NCI-H1417 (cell line): Measurements from ENCODE around the gene DMTF1.
"Not testable (repeated sequence)": the region's sequence is repeated elsewhere in the genome, so short reads cannot be mapped to it uniquely, and the experiment has no call there.

Source experiments
- DNase-seq, 3 experiments: peaks; one replicate each; lab custom pipeline; 2025; lab: John Stamatoyannopoulos, UW

Gene DMTF1, protein sequence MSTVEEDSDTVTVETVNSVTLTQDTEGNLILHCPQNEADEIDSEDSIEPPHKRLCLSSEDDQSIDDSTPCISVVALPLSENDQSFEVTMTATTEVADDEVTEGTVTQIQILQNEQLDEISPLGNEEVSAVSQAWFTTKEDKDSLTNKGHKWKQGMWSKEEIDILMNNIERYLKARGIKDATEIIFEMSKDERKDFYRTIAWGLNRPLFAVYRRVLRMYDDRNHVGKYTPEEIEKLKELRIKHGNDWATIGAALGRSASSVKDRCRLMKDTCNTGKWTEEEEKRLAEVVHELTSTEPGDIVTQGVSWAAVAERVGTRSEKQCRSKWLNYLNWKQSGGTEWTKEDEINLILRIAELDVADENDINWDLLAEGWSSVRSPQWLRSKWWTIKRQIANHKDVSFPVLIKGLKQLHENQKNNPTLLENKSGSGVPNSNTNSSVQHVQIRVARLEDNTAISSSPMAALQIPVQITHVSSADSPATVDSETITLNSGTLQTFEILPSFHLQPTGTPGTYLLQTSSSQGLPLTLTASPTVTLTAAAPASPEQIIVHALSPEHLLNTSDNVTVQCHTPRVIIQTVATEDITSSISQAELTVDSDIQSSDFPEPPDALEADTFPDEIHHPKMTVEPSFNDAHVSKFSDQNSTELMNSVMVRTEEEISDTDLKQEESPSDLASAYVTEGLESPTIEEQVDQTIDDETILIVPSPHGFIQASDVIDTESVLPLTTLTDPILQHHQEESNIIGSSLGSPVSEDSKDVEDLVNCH

DNA sequence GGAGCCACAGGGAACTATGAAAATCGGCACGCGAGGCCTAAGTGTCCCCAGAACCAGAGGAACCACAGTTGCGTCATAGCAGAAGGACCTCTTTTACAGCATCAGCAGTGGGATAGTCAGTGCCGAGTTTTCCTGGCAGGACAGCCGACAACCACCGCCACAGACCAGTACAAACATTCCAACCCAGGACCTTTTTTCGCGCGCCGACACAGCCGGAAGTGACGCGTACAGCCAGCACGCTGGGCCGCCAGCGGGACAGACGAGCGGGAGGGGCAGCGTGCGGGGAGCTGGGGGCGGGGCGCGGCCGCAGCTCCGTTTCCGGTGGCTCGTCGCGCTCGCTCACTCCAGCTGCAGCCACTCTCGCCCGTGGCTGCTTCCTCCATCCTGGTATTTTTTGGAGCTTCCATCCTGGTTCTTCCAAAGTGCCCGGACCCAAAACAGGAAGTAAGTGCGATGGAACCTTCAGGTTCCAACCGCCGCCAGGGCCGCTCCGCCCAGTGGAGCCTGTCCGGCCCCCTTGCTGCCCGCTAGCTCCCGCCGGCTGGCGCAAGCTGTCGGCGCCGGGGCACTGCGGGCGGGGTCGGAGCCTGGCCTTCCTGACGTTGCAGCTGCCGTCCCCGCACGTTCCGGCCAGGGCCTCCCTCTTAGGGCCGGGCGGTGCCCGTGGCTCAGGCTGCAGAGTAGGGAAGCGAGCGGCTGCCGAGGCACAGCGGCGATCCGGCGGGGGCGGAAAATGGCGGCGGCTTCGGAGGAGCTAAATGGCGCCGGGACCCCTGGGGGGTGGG, at the start of gene DMTF1:
TSS of gene DMTF1 (plus strand) at position 342 of the 785 bp plus-strand sequence. CDS start 12,489 bp downstream, outside the sequence.
- peak; percentile 97 to 99 (median 97) for DNase-seq

DNA sequence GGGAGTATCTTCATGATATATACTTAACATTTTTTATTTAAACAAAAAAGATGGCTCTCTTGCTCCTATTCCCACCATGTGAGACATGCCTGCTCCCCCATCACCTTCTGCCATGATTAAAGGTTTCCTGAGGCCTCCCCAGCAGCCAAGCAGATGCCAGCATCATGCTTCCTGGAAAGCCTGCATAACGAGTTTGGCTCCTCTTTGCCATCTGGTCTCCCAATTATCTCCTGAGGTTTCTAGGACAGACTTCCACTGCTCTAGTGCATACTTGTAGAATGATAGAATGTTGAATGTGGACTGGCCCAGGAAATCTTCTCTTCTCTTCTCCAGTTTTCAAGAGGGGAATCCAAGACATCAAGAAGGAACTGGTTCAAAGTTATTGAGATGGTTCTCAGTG, 46.9 kb upstream of the DMTF1 start:
- DNase-seq = no peak

DNA sequence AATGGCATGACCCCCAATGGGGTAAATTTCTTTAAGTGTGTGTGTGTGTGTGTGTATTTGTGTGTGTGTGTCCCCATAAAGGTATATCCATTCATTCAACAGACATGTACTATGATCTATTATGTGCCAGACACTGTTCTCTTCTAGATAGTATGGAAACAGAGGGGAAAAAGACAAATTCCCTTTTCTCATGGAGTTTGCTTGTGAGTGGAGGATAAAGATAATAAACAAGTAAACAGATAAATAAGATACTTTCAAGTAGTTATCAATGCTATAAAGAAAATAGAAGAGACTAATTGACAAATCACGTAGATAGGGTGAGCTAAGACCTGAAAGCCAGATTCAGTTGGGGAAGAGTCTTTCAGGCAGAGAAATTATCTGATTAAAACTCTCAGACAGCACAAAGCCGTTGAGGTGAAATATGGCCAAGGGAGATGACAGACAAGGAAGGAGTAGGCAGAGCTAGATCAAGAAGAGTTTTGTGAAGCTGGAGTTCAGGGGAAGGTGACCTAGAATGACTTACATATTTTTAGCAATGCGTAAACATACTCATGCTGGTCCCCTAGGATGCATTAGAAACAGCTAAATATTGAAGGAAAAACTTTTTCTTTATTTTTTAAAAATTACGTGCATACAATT, 45.2 kb upstream of the DMTF1 start:
- DNase-seq = no peak

DNA sequence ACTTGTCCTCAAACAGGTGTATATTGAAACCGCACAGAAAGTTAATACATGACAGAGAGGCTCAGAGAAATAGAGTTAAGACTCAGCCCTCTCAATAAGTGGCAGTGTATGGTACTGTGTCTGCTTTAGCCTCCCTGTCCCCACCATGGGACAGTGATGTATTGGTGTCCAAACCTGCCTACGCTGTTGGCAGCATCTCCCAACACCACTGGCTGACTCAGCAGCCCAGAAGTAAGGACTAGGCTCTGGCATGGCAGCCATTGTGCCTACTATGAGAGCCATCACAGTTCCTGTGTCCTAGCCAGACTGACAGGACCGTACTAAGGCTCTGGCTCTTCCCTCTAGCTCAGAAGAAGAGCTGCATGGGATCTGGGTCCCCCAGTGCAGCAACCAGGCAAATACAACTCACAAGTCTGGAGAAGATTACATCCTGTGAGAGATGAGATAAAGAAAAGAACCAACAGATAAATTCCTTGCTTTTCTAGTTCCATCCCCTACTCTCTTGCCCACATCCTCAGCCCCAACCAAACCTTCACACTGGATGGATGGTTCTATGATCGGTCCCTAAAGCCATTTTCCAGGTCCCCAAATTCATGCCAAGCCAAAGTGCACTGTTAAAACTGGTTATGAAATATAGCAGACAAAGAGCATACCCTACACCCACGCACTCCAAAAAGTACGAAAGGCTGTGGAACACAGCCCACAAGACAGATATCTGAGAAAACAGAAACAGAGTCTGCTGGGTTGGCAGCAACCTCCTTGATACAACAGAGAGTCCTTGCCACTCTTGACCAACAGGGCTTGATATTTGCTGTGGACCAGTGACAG, 44.1 kb upstream of the DMTF1 start:
- no peak for DNase-seq

DNA sequence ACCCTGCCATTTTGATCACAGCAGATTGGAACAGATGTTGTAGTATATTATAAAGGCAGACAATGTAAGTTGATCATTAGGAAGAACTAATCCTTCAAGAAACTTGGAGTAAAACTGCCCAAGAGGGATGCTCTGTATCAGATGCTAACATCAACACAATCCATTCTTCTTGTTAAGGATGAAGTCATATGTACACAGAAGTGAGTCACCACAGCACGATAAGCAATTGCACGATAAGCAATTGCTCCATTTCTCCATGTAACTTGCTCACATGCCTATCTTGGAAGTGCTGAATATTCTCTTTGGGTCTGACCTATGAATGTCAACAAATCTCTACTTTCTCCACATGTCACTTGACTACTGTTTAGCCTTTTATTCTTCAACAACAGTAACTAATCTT, 41.5 kb upstream of the DMTF1 start:
- no peak for DNase-seq

DNA sequence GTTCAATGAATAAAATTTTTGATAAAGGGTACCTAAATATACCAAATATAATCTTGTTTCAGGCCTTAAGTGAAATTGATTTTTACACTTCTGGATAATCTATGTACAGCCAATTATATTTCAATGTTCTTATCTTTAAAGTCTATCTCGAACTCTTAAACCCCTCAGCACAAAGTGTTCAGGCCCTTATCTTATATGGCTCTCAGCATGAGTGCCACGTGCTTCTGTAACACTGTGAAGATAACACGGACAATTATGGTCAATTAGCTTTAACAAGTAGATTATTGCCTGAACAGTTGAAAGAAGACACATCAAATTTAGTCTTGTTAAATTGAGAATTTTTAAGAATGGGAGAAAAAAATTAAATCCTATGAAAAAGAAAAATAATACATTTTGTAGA, 40.4 kb upstream of the DMTF1 start:
- DNase-seq = no peak

DNA sequence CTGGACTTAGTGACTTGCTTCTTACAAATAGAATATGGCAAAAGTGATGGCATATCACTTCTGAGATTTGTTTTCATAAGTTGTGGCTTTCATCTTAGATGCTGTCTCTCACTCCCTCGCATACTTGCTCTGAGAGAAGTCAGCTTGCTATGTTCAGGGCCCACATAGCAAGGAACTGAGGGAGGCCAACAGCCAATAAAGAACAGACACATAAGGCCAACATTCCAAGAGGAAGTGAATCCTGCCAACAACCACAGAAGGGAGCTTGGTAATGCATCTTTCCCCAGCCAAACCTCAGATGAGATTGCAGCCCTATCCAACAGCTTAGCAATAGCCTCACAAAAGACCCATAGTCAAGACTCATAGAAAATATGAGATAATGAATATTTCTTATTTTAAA, 39.2 kb upstream of the DMTF1 start:
- DNase-seq = no peak

DNA sequence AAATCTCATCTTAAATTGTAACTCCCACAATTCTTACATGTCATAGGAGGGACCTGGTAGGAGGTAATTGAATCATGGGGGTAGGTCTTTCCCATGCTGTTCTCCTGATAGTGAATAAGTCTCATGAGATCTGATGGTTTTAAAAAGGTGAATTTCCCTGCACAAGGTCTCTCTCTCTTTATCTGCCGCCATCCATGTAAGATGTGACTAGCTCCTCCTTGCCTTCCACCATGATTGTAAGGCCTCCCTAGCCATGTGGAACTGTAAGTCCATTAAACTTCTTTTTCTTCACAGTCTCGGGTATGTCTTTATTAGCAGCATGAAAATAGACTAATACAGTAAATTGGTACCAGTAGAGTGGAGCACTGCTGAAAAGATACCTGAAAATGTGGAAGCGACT, 38.3 kb upstream of the DMTF1 start:
- DNase-seq = not testable (repeated sequence)

DNA sequence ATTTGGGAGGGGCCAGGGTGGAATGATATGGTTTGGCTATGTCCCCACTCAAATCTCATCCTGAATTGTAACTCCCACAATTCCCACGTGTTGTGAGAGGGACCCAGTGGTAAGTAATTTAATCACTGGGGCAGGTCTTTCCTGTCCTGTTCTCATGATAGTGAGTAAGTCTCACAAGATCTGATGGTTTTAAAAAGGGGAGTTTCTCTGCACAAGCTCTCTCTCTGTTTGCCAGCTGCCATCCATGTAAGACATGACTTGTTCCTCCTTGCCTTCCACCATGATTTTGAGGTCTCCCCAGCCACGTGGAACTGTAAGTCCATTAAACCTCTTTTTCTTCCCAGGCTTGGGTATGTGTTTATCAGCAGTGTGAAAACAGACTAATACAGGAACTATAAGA, 36.5 kb upstream of the DMTF1 start:
- DNase-seq = not testable (repeated sequence)

DNA sequence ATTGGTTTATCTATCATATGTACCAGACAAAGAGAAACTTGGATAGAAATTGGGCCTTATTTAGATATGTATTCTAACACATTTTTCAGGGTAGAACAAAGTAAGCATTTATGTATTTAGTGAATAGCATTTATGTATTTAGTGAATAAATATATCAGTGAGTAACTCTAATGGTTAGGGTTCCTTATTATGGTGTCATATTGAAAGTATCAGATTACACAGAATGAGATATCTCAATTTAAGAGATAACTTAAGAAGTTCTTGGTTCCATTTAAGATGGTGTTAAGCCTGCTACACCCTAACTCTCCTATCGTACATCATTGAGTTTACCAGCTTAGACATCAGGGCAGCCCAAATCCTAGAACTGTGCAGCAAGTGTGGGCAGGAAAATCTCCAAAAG, 35.9 kb upstream of the DMTF1 start:
- no peak for DNase-seq

DNA sequence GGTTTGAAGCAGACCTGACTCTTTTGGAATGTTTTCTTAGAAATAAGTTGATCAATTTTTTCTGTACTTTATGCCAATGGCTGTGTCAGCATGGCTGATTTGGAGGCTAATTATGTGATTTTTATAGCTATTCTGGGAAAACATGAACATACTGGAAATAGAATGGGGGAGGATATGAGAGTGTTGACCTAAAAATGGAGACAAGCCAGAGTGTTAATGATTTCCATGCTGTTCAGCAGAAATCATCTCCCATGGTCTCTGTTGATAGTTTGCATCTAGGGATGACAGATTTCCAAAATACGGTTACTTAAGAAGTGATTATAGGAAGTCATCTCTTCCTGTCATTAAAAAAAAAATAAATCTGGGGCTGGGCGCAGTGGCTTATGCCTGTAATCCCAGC, 32.7 kb upstream of the DMTF1 start:
- no peak for DNase-seq

DNA sequence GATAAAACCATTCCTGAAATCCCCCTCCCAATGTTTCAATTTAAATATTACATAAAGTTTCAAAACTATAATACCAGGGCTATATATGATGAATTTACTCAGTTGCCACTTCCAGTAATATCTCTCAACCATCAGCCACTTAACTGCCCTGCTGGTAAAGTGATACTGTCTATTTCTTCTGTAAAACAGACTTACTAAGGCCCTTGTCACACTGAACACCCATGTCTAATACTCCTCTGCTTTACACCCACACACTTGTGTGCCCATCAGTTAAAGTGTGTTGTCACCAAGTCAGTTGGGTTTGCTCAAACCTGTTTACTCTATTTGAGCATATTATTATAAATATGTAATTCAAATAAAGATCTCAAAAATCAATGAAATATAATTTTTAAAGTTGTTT, 29.1 kb upstream of the DMTF1 start:
- DNase-seq = no peak

DNA sequence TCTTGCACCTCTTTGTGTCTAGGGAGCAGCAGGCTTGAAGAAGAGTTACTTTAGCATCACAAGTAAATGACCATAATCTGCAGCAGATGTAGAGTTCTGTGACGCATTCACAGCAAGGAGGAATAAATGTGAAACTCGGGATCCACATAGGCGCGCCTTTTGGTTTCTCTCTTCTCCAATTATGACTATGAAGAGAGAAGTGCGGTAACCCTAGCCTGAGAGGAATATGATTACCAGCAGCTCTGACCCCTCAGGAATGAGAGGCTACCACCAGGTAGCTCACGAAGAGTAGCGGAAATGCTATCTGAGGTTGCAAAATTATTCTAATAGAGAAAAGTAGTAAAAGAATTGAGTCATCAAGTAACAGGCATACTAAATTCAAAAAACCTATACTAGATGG, 25.2 kb upstream of the DMTF1 start:
- DNase-seq = no peak

DNA sequence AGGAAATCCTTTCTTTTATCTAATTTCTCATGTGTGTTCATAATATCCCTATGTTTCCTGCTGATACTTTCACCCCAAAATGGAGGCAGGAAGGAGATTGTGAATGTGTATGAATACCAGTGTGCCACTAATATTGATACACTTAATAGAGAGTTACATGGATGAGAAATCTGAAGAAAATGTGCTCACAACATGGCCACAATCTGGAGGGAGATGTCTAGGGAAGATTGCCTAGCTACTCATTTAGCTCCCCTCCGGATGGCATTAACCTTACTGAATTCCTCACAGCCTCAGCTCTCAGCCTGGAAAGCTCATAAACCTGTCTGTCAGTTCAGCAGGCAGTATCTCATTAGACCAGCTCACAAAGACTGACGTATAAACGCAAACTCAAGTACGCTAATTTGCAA, 23.4 kb upstream of the DMTF1 start:
- DNase-seq = peak in 2 of 3 experiments; percentile 32 to 80

DNA sequence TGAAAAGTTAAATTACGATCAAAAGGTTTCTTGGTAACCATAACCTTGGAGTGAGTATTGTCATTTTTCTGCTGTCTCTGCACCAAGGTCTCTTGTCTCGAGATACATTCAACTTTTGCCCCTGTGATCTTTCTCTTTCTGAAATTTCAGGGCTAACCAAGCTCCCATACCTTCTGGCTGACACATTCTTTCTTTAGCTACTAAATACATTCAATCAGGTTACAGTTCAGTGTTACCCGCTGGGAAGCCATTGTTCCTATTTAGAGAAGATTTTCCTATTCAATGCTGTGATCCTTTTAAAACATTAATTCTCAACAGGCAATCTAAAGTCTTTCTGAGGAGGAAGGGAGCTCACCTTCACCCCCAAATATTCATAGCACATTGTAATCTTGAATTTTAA, 22.9 kb upstream of the DMTF1 start:
- DNase-seq = no peak

DNA sequence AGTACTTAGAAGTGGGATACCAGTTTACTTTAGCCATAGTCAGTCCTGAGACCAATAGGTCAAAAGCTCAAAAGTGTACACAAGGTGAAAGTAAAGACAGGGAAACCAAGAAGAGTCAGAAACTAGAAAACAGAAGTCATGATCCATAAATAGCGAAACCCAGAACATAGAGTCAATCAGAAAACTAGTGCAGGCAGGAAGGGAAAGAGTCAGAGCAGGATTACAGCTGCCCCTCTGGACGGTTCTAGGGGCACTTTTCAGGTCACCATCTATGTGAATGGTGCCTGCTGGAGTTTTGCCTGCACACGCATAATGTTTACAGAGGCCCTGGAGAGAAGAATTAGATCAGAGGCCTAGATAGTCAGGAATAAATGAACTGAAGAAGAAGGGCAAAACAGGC, 22.4 kb upstream of the DMTF1 start:
- no peak for DNase-seq

DNA sequence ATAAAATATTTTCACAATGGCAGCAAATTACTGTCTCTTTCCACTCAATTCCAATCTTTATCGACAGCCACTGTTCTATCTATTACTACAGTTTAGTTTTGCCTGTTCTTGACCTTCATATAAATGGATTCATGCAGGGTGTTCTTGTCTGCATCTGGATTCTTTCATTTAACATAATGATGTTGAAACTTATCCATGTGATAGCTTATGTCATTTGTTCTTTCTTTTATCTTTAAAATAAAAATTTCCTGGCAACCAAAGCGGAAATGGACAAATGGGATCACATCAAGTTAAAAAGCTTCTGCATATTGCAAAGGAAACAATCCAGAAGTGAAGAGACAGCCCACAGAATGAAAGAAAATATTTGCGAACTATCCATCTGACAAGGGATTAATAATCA, 20.5 kb upstream of the DMTF1 start:
- DNase-seq = no peak

DNA sequence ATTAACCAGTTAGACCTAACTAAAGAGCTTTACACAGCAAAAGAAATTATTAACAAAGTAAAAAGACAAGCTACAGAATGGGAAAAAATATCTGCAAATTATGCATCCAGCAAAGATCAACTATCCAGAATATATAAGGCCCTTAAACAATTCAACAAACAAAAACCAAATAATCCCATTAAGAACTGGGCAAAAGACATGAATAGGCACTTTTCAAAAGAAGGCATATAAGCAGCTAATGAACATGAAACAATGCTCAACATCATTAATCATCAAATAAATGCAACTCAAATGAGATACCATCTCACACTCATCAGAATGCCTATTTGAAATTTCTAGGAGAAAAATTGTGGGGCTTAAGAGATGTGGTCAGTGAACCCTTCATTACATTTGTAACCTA, 15.0 kb upstream of the DMTF1 start:
- DNase-seq = no peak

DNA sequence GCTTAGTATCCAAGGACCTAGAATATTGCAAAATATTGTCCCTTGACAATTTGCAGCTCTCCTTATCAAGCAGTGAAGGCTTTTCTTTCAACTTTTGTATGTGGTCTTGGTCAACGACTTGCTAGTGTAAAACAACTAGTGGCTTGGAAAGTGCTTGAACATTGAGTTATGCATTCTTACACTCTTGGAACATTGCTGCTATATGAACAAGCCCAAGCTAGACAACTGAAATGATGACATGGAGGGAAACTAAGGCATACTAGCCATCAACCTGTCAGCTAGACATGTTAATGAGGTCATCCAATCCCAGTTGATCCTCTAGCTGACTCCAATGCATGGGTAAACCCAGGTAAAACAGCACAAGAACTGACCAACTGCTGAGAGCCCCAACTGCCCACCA, 12.7 kb upstream of the DMTF1 start:
- no peak for DNase-seq

DNA sequence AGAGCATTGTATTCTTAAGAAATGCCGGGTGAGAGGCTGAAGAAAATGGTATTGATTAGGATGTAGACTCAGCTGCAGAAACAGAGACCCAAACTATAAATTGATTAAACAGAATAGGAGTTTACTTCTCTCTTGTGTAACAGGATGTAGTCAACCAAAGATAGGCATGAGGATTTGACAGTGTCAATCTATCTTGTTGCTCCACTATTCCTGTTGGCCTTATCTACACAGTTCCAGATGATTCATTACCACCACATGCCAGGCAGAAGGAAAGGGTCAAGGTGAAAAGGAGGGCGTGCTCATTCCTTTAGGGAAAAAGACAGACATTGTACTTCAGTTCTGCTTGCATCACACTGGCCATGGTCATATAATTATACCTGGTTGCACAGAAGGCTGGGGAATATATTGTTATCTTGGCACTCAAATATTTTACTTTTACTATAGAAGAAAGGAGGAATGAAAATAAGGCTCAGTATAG, 11.9 kb upstream of the DMTF1 start:
- no peak for DNase-seq

DNA sequence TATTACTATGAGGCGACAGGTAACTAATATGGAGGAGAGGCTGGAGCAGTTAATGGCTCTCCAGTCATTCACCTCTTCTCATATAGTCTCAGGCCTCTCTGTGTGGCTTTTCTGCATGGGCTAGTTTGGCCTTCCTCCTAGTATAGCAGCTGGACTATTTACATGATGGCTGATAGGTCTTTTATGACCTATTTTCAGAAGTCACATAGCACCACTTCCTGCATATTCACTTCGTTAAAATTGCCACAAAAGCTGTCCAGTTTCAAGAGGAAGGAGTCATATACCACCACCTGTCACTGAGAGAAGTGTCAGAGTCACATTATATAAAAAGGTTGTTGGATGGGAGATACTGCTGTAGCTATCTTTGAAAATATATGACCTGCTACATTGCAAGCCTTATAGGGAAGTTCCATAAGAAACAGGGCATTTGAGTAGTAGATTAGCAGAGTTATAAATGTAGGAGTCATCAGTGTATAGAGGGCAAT, 8.0 kb upstream of the DMTF1 start:
- no peak for DNase-seq
